NCI-H524 treated with DMSO at 0.1 percent for 48 hours (cell line): ENCODE measurements around the gene GMDS.

ENCODE experiments used
- DNase-seq: peaks from one replicate; lab custom pipeline; 2025; lab: John Stamatoyannopoulos, UW

GMDS gene

DNA sequence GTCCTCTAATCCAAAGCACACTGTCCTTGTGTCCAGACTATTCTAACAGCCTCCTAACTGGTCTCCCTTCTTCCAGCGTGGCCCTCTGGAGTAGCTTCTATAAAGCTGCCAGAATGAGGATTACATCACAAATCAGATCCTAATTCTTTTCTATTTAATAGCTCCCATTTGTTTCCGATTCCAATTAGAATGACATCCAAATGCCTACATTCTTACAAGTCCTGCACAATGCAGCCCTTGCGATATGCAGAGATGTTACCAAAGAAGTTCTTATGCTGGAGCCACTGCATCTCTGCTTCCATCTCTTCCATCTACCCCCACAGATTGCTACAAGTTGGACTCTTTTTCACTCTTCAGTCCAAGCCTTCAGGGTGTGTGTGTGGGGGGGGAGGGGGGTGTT is 40.0 kb downstream of the GMDS start:
- no peak for DNase-seq

DNA sequence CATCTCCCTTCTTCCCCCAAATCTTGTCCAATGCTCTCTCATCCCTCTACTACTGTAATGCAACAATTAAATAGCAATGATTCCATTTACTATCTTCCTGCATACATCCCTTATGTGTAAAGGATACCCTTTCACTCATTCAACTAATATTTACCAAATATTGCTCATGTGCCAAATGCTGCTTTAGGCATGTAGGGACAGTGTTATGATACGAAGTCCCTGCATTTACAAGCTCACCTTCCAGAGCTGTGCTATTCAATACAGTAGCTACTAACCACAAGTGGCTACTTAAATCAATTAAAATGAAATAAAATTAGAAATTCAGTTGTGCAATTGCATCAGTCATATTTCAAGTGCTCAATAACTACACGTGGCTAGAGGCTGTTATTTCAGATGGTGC is 41.1 kb downstream of the GMDS start:
- no peak for DNase-seq

DNA sequence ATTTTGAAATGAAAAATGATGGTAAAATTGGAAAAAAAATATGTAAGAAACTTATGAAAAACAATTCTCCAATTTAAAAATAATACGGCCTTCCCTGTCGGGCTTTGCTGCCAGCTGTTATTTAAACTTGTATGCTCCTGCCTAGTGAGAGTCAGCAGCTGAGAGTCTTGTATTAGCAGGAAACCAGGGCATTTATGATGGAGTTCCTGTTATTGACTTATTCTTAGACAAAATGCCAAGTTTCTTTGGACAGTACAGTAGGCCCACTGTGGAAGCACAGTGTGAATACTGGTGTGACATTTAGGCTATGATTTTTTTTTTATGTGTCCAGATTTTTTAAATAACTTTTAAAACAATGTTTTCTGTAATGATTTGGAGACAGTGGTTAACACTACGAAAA is 42.1 kb downstream of the GMDS start:
- no peak for DNase-seq

DNA sequence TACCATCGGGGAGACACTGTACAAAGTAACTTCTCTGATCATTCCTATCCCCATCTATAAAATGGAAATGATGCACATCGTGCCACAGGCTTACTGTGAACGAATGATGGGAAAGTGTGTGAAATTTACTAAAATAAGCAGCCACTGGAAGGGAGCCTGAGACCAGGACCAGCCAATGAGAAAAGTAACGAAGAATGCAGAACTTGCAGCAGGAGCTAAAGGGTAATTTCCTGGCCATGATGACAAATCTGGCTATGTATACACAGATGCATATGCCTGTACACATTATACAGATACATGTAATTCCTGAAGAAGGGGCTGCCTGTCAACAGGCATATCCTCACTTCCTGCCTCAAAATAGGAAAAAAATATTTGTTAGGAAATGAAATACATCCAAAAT is 47.4 kb downstream of the GMDS start:
- no peak for DNase-seq

DNA sequence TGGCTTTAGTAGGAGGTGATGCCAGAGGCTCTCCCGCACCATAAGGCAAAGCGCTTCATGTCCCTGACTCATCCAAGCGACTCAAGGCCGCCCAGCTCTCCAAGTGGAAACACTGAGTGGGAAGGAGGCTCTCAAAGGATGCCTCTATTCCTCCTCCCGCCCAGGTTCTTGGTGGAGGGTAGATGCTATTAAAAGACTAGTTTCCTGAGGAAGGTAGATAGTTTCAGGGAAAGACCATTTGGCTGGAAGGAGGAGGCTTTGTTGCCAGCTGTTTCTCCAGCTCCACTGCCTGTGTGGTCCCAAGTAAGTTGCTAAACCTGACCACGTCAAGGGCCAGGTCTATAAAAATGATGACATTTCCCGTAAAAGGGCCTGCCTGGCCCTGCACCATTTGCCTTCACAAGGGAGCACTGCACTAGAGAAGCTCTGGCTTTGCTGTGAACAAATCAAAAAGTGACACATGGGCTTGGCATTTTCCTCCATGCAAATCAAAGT is 48.2 kb downstream of the GMDS start:
- no peak for DNase-seq

DNA sequence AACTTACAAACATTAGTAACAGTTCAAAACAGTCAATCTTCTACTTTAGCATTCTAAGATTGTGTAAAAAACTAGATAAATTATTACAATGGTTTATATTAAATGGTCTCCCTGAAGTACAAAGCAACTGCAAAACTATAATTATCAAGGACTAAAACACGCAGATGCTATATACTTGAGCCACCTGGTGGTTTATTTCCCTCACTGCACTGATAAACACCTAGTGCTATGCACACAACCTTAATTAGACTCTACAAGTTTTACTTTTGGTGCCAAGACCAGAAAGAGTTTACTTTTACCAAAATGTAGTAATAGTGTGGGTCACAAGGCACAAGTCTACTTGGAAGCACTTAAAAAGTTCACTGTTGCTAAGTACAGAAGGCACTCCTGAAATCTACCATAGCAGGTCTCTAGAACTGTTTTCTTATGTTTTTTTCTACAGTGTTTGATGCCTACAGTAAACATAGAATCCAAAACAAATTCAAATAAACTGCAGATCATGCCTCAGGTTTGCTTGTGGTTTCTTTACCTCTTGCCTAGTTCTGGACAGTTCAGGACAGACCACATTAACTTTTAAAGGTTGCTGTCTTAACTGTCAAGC is 49.2 kb downstream of the GMDS start:
- no peak for DNase-seq

DNA sequence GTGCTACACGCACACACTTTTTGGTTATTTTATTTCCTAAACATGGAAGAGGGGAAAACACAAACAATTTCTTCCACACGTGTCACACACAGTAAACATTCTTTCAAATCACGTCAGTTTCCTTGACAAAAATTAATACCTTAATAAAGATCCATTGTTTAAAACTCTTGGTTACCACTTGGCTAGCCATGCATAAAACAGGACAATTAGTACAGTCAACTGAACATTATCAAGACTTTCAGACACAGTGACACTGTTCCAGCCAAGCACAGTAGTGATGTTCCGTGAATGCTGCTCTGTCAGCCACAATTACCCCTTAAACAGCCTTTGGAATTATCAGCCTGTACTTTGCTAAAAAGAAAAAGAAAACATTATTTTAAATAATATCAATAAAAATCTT is 50.8 kb downstream of the GMDS start:
- no peak for DNase-seq

DNA sequence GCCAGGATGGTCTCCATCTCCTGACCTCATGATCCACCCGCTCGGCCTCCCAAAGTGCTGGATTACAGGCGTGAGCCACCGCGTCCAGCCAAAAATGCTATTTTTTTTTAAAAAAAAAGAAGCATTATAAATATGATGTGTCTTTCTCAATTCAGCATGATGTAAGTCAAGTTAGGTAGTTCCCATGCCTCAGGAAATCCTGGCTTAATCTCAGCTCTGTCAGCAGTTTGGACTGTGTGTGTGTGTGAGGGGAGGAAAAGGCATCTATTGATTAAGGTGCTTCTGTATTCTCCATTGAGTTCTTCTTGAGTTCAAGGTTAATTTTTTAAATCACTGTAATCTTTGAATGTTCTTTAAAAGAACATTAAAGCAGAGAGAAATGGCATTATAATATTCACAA is 51.5 kb downstream of the GMDS start:
- DNase-seq: no peak

DNA sequence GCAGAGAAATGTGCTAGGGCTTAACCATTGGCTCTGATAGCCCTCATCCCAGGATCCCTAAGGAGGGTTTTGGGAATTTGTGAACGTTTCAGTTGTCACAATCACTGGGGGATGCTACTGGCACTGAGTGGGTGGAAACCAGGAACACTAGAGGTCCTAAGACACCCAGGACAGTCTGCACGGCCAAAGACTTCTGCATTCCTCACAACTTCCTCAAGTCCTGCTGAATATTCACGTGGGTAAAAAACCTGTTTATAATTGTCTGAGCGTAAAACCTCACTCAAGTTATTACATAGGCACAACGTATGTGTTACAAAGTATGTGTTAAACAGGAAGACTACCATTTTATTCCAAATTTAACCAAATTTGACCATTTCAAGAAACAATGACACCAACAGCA is 52.4 kb downstream of the GMDS start:
- no peak for DNase-seq

DNA sequence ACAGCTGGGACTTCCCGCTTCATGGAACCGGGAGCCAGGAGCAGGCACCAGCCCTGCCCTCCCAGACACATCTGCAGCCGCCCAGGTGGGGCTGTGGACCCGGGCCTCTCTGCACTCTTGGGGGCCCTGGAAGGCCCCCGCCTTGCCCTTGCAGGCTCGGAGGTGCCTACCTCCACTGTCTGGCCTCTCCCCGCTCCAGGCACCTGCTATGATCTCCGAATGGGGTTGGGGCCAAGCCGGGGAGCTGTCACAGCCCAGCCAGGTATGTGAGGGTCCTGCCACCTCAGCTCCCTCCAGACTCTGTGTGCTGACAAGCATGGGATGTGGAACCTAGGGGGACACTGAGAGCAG is 54.0 kb downstream of the GMDS start:
- DNase-seq: no peak

DNA sequence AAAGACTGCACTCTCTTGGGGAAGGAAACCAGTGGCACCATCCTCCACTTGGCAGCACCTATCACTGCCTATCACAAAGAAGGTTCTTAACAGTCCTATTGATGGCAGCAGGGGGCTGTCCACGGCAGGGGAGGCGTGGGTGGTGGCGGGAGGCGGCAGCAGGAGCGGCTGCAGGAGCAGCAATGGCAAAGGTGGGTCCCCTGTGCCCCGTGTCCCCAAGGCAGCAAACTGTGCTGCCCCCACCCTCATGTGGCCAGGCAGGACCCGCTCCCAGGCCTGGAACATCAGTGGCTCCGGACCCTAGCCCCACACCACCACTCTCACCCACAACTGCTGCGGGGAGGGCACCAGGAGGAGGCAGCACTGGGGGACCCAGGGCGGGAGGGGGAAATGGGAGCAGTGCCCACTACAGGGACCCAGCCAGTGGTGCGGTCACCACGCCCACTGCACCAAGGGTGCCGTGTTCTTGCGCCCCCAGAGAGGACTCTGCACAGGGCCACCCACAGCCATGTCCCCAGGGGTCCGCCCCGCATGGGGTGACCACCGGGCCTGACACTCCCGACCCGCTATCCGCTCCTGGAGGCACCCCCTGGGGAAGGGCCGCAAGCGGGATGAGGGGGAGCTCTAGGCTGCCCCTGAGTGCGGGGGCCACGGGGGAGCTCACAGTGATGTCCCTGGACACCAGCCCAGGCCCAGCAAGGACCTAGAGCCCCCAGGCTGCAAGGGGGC is 54.6 kb downstream of the GMDS start:
- no peak for DNase-seq

DNA sequence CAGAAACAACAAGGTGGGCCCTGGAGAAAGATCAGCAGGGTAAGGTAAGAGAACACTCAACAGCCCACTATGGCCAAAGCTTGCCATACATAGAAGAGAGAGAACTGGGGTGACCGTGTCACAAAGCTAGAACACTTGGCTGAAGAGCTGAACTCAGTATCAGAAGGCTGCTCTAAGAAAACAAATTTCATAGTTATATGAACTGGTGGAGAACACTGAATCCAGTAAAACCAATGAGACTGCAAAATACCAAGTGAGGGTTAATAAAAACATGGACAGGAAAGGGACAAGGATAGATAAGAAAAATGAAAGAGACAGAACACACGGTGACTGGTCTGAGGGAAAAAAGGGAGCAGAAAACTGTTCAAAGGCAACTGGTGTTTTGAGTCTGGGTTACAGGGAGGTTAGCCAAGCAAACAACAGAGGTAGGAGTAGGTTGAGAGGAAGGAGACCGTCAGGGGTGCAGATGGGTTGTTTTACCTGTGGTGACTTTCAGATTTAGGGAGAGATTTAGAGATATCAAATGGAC is 56.5 kb downstream of the GMDS start:
- no peak for DNase-seq

DNA sequence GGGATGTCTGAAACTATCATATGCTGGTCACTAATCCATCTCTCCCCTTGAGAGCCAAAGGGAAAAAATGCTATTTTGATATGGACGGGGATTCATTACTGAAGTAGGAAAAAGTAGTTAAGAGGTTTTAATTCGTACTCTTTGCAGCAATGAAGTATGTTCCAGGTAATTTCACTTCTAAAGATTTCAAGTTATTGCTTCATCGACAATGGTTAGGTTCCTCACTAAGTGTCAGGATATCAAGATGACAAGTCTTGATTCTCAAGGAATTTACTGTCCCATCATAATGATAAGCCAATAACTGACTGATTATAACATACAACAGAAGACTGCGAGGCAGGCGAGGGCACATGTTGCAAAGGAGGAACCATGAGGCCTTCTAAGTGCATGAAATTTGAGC is 57.0 kb downstream of the GMDS start:
- DNase-seq: no peak

DNA sequence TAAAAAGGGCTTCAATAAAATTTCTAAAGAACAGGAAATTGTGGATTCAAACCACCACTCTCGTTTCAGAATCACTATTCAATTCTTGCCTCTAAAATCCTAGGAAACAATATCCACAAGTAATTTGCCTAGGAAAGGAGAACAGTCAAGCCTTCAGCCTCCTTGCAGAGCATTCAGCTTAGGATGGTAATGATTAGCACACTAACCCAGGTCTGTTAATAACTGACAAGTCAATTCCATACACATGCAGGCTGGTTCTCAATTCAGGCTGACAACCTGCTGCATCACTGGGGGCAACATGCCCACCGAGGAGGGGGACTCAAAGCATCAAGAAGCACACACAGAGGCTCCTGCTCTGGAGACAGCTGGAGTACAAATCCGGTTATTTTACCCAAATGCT is 57.6 kb downstream of the GMDS start:
- DNase-seq: no peak

DNA sequence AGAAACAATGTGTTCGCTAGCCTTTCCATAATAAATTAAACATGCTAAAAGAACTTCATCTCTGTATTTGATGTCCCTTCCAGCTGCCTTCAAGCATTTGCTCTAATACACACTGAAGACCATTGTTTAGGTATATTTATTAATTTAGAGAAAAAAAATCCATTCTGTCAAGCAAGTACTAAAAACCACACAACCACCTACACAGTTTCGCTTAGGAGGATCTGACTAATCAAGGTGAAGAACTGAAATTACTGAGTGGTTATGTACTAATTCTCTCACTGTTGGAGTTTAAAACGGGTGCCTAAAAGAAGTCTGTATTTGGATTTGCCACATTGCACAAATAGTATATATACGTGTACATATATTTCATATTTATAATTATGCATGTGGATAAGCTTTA is 58.9 kb downstream of the GMDS start:
- DNase-seq: no peak

DNA sequence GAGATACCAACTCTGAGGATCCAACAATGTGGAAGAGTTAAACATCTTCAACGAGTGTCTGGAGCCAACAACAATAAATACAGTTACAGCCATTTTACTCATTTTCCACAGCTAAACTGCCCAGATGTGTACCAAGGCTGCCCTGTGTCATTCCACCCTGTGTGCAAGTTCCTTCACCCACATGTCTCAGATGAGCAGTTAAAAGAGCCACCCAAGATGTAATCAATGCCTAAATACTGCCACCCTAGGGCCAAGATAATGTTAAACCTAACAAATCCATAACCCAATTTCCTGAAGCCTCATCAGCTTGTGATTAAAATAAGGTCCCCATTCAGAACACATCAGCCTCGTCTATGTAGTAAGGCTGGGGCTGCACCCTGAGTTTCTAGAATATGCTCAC is 59.9 kb downstream of the GMDS start:
- no peak for DNase-seq

DNA sequence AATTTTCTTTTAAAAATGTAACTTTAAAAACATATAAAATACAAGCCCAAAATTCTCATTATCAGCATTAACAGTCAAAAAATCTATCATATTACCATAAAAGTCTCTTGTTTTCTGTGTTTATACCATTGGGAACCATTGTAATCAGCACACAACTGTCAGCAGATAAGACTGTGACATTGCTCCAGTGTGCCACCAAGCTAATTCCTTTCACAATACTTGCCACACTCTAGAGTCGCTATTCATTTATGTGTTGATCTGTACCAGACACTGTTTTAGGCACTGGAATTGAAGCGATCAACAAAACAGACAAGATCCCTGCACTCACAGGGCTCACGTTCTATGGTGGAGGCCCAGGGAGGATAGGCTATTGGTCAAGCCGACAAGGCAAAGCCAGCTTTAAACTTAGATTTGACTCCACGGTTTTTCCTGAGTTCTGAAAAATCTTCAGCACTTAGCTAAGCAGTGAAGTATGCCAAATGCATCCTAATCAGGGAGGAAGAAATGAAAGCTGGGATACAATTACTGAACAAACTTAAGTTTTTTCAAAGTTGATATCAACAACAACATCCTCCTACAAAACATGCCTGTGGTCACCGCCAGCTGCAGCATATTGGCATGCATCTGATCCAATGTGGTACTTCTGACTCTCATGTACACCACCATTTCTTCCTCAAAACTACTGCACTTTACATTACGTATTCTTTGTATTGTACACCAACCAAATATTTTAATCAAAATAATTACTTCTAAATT is 60.5 kb downstream of the GMDS start:
- no peak for DNase-seq

DNA sequence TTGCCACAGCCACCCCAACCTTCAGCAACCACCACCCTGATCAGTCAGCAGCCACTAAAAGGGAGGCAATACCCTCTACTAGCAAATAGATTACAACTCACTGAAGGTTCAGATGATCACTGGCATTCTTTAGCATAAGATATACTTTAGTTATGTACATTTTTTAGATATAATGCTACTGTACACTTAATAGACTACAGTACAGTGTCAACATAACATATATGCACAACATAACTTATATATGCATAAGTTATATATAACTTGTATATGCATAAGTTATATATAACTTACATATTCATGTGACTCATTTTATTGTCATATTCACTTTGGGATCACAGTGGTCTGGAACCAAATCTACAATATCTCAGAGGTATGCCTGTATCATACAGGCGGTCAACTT is 61.7 kb downstream of the GMDS start:
- no peak for DNase-seq

DNA sequence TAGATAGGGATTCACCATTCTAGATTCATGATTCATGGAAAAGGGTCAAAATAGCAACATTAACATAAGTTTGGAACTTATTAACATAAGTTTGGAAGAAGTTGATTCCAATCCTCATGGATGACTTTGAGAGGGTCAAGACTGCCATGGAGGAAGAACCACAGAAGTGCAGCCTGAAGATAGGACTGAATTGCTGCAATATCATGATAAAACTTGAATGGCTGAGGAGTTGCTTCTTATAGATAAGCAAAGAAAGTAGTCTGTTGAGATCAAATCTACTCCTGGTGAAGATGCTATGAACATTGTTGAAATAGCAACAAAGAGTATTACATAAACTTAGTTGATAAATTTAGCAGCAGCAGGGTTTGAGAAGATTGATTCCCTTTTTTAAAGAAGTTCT is 62.2 kb downstream of the GMDS start:
- DNase-seq: no peak

DNA sequence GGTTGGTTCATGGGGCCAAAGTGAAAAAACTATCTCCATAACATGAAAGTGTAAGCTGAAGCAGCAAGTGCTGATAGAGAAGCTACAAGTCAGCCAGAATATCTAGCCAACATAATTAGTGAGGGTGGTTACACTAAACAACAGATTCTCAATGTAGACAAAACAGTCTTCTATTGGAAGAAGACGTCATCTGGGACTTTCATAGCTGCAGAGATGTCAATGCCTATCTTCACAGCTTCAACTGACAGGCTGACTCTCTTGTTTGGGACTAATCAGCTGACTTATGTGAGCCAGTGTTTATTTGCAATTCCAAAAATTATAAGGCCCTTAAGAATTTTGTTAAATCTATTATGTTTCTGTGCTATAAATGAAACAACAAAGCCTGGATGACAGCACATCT is 63.2 kb downstream of the GMDS start:
- no peak for DNase-seq

DNA sequence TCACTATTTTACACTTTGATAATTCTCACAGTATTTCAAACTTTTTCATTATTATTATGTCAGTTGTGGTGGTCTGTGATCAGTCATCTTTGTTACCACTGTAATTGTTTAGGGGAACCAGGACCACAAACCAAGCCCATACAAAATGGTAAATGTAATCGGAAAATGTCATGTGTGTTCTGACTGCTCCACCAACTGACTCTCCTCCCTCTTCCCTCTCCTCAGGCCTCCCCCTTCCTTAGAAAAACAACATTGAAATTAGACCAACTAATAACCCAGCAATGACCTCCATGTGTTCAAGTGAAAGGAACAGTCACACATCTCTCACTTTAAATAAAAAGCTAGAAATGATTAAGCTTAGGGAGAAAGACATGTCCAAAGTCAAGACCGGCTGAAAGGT is 63.8 kb downstream of the GMDS start:
- DNase-seq: no peak

DNA sequence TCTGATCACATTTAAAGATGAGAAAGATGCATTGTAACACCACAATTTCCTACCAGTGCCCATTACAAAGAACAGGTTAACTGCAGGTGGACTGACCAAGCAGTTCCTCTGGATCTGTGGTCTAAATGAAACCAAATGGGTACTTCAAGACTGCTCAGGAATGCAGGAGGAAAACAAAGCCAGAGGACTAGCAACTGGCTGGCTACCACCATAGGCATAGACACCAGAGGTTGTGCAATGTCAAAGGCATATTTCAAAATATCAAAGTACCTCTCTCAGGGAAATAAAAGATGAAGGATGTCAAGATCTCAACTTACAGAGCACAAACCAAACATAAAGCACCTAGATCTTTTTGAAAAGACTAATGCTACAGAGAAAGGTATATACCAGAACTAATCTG is 65.5 kb downstream of the GMDS start:
- DNase-seq: no peak

DNA sequence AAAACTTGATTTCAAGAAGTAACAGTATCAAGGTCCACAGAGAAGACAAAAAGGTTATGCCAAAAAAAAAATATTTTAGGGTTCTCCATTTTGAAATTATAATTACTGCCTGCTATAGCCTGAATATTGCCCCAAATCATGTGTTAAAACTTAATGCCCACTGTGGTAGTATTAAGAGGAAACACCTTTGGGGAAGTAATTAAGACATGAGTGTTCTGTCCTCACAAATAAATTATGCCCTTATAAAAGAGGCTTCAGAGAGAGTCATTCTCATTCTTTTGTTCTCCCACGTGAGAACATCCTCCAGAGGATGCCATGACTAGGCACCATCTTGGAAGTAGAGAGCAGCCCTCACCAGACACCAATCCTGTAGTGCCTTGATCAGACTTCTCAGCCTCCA is 66.2 kb downstream of the GMDS start:
- DNase-seq: no peak
